Bronchial epithelial cell (primary cell): ENCODE results near the gene BABAM2. TPM values are rescaled to one million over a fixed set of nuclear protein-coding genes. Genes with fewer than 3 reads are reported as not detected.

ENCODE experiments used
- DNase-seq: peaks from one replicate; pipeline ENCODE4 v3.0.0-alpha.2; 2010; ENCODE audit warnings: low read depth
- FAIRE-seq: peaks from 2 replicates; lab custom pipeline; 2011; peaks lifted over from hg19 to GRCh38; lab: Jason Lieb, UNC
- H3K27me3 ChIP-seq: 2 replicates; pipeline ENCODE4 v1.5.1; 2011; ENCODE audit warnings: low read length; ENCODE audit not compliant: control insufficient read depth, insufficient read depth
- H3K36me3 ChIP-seq: 2 replicates; pipeline ENCODE4 v1.5.1; 2011; ENCODE audit warnings: low read length; ENCODE audit not compliant: control insufficient read depth, insufficient read depth
- H3K4me3 ChIP-seq: 2 replicates; pipeline ENCODE4 v1.5.1; 2011; ENCODE audit warnings: mild to moderate bottlenecking, low read depth, low read length, control low read depth
- CTCF ChIP-seq: IDR thresholded peaks from 2 replicates; pipeline ENCODE4 v1.5.1; 2011; ENCODE audit warnings: mild to moderate bottlenecking, moderate library complexity, low read length, control low read depth, inconsistent platforms; ENCODE audit not compliant: insufficient read depth, severe bottlenecking
- total RNA-seq: library from RNA; depleted of rRNA; stranded (reverse); fragments of >200 nt; gene quantifications from 2 replicates; pipeline ENCODE4 v1.2.1, GENCODE V29; 2014

BABAM2 gene
- total RNA-seq, 1 donor from 2014 or later: 8.4 TPM

DNA sequence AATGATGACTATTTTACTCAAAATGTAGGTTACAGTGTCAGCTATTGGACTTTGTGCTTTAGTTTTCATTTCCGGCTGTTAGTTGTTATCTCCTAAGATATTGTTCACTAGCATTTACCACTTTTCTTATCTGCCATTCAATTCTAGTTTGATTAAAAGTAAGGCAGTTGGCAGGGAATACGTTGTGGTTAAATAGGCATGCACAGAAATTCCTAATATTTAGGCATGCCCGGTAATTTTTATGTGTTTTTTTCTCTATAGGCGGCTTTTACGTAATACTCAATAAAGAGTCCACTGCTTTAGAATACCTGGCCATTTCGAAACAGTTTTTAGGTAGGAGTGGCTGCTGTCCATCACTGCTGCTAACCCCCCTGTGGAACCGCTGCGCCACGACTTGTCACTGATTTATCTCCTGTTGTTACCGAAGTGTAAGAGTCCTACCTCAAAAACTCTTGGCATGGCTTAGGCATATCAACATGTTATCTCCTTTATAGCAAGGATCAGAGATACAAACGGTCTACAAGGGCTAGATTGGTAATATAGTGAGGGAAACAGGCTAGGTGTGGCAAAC is 39.5 kb downstream of the BABAM2 start:
- Histone ChIP-seq H3K36me3 (no peaks in the 10 kb centered on the region), H3K4me3 (no peak overlapping the region), H3K27me3 (no peaks in the 10 kb centered on the region)
- FAIRE-seq (no peak), DNase-seq (no peak)
- TF ChIP-seq CTCF: no peak

GRCh38 chr2:27931361-27931950 is 40.9 kb downstream of the BABAM2 start:
- Histone ChIP-seq H3K4me3 (no peak overlapping the region), H3K27me3 (no peaks in the 10 kb centered on the region), H3K36me3 (no peaks in the 10 kb centered on the region)
- no peak for FAIRE-seq
- no peak for TF ChIP-seq CTCF
- DNase-seq: no peak

DNA sequence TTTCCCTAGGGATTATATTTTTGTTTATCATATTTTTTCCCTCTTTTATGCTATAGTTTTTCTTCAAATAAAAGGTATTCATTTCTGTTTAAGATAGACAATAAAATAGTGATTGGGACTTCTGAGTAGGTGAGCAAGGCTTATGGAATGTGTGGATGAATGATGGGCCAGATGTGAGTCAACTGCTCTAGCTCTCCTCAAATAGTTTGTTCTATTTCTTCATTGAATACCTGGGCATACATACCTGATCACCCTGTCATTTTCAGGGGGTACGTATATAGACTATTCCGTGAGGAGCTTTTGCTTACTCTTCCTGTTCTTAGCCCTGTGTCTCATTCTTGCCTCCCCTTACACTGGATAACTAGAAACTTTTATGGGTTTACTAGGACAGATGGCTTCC is 41.9 kb downstream of the BABAM2 start:
- TF ChIP-seq CTCF: no peak
- no peaks in the 10 kb centered on the region for H3K27me3 ChIP-seq
- peak; percentile 97 for DNase-seq
- no peak overlapping the region for H3K4me3 ChIP-seq
- no peaks in the 10 kb centered on the region for H3K36me3 ChIP-seq
- peak; percentile 60 for FAIRE-seq

- no peak for DNase-seq
- FAIRE-seq: no peak
Observed at GRCh38 chr2:27935026-27935425, 44.5 kb downstream of the BABAM2 start.

GRCh38 chr2:27940090-27940671 is 49.7 kb downstream of the BABAM2 start:
- Histone ChIP-seq H3K4me3 (no peak overlapping the region), H3K36me3 (no peaks in the 10 kb centered on the region), H3K27me3 (no peaks in the 10 kb centered on the region)
- TF ChIP-seq CTCF: no peak
- no peak for DNase-seq
- no peak for FAIRE-seq

More at GRCh38 chr2:27935026-27935425, 44.5 kb downstream of the BABAM2 start:
- Histone ChIP-seq H3K27me3 (no peaks in the 10 kb centered on the region), H3K4me3 (no peak overlapping the region), H3K36me3 (no peaks in the 10 kb centered on the region)
- TF ChIP-seq CTCF: no peak

DNA sequence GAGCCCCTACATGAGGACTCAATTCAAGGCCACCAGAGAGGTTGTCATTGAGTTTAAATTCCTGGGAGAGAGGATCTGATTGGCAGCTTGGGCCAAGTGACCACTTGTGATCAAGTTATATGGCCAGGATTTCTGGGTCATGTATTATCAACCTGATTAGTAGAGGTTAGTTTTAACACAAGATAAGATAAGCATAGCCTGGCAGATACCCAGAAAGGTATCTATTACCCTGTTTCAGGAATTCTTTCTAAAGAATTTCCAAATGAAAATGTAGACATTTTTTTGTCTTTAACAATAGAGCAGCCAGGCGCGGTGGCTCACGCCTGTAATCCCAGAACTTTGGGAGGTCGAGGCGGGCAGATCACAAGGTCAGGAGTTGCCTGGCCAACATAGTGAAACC is 50.5 kb downstream of the BABAM2 start:
- no peaks in the 10 kb centered on the region for H3K27me3 ChIP-seq
- no peak for TF ChIP-seq CTCF
- no peak for FAIRE-seq
- no peak overlapping the region for H3K4me3 ChIP-seq
- H3K36me3 ChIP-seq: no peaks in the 10 kb centered on the region
- DNase-seq: no peak
